NCI-H345 treated with DMSO at 0.1 percent for 48 hours (cell line): ENCODE data around the gene SLC7A7.
"Not testable (repeated sequence)": the region's sequence is repeated elsewhere in the genome, so short reads cannot be mapped to it uniquely, and the experiment has no call there.

Experiments used
- DNase-seq: peaks from one replicate; lab custom pipeline; 2025; ENCODE audit not compliant: unreplicated experiment; lab: John Stamatoyannopoulos, UW

The SLC7A7 gene

DNA sequence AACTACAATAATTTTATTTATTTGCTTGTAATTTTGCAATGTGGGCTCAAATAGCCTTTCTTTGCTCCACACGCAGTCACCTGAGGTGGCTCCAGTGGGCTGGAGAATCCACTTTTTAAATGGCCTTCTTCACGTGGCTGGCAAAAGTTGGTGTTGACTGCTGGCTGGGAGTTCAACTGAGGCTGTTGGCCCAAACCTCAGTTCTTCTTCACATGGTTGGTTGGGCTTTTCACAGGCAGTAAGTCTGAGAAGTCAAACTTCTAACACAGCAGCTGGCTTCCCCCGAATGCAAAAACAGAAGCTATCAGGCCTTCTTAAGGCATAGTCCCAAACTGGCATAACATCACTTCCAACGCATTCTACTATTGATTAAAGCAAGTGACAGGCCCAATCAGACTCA is 50.9 kb downstream of the SLC7A7 start:
- no peak for DNase-seq

DNA sequence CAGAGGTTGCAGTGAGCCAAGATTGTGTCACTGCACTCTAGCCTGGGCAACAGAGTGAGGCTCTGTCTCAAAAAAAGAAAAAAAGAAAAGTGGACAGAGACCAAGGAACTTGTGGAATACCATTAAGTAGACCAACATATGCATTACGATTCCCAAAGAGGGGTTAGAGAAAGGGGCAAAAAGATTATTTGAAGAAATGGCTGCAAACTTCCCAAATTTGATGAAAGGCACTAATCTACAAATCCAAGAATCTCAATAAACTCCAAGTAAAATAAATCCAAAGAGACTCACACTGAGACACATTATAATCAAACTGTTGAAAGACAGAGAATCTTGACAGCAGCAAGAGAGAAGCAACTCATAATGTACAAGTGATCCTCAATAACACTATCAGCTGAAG is 53.5 kb downstream of the SLC7A7 start:
- no peak for DNase-seq

DNA sequence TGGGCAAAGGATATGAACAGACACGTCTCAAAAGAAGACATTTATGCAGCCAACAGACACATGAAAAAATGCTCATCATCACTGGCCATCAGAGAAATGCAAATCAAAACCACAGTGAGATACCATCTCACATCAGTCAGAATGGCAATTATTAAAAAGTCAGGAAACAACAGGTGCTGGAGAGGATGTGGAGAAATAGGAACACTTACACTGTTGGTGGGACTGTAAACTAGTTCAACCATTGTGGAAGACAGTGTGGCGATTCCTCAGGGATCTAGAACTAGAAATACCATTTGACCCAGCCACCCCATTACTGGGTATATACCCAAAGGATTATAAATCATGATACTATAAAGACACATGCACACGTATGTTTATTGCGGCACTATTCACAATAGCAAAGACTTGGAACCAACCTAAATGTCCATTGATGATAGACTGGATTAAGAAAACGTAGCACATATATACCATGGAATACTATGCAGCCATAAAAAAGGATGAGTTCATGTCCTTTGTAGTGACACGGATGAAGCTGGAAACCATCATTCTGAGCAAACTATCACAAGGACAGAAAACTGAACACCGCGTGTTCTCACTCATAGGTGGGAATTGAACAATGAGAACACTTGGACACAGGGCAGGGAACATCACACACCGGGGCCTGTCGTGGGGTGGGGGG is 57.1 kb downstream of the SLC7A7 start:
- DNase-seq = not testable (repeated sequence)

DNA sequence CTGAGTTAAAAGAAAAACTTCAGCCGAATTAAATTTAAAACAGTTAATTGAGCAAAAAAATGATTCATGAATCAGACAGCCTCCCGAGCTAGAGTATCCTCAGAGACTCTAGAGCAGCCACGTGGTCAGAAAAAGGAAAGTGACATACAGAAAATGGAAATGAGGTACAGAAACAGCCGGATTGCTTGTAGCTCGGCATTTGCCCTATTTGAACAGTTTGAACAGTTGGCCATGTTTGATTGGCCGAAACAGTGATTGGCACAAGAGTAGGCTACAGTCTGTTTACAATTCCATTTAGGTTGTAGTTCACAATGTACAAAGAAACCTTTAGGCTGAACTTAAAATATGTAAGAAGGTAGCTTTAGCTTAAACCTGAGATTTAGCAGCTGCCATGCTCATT is 61.6 kb downstream of the SLC7A7 start:
- no peak for DNase-seq

DNA sequence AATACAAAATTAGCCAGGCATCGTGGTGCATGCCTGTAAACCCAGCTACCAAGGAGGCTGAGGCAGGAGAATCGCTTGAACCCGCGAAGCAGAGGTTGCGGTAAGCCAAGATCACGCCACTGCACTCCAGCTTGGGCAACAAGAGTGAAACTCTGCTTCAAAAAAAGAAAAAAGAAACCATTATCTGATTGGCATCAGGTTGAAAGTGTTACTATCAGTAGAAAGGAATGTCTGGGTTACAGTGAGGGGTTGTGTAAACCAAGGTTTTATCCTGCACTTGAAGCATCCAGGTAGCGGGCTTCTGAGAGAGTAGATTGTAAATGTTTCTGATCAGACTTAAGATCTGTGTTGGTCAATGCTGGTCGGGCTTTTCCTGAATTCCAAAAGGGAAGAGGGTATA is 62.8 kb downstream of the SLC7A7 start:
- no peak for DNase-seq

DNA sequence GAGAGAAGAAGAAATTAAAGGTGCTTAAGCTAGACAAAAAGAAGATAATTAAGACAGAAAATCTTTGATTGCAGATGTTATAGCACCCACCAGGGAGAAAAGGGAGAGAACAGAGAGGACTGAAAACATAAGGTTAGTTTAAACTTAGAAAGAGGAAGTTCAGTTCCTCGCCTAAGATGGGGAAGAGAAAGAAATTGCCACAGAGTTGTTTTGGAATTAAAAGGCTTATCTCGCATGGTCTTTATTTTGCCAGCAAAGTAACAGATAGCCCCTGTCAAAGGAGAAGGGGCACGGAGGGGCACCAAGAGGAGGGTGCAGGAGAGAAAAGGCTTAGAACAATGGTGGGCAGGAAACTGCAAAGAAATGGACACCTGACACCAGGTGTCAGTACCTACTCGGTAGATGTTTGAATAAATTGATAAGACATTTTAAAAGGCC is 66.6 kb downstream of the SLC7A7 start:
- no peak for DNase-seq

DNA sequence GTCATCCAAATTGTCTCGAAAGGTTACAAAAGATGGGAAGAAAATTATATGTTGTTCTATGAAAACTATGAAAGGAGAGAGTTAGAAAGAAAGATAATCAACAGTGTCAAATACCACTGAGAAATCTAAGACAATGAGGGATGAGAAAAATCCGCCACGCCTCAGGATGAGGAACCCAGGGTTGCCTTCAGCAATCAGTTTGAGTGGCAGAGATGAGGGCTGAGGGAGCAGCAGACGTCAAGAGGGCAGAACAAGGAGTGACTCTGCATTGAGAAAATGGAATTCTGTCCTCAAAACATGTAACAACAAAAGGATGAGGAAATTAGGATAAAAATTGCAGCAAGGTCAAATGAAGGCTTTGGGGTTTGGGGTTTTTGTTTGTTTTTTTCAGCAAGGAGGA is 67.0 kb downstream of the SLC7A7 start:
- DNase-seq = no peak

DNA sequence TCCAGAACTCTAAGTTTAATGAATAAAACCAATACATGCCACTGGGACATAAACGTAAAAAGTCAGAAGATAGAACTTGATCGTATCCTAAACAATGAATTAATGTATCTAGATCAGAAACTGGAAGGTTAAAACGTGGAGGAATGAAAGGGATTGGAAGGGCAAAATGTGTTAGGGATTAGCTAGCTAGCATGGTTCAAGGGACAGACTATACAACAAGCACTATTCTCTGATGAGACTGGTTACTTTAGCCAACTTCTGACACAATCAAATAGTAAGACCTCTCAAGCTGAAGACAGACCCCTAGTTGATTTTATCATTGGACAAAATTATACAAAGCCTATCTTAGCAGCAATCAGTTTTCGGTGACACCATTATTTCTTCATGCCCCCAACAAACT is 67.5 kb downstream of the SLC7A7 start:
- no peak for DNase-seq

DNA sequence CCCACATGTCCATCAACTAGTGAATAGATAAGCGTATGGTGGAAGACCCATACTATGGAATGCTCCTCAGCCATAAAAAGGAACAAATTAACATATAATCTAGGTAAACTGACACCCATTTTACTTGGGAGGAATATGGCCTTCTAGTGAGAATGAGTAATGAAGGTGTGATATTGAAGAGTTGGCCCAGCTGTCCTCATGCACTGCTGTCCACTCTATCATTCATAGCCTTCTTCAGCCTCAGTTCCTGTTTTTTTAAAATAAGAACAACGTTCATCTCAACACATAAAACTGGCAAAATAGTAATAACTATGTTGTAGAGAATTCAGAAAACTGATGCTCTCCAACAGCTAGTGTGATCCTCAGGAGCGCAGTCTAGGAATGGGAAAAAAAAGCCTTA is 75.2 kb downstream of the SLC7A7 start:
- no peak for DNase-seq

DNA sequence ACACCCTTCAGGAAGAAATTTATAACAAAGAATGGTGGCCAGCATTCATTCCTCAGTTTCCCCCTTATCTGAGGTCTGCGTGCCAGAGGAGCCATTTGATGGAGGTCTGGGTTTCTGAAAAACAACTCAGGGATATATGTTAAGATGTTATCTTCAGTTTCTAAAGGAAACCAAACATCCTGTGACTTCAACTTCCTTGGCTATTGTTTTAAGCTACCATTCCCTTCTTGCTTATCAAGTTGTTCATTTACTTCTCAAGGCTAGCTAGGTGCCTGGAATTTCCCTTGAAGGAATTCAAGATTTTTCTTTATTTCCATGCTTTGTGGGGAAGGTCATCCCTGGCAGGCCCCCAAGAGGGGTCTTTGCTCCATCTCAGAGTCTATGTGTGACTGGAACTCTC is 75.8 kb downstream of the SLC7A7 start:
- no peak for DNase-seq

DNA sequence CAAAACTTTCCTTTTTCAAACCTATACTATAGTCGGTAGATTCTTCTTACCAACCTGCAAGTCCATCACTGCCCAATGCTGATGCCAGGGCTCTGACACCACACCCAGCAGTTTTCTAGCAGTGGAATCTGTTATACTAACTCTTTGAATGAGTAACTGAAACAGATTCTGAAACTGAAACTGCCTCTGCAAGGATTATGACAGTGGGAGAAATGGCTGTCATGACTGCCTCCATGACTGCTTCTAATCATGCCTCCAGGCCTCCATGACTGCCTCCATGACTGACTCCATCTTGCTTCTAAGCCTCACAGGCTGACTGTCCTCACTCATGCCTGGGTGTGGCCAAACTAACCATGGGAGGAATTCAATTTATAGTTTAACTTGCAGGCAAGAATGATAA is 78.2 kb downstream of the SLC7A7 start:
- no peak for DNase-seq

DNA sequence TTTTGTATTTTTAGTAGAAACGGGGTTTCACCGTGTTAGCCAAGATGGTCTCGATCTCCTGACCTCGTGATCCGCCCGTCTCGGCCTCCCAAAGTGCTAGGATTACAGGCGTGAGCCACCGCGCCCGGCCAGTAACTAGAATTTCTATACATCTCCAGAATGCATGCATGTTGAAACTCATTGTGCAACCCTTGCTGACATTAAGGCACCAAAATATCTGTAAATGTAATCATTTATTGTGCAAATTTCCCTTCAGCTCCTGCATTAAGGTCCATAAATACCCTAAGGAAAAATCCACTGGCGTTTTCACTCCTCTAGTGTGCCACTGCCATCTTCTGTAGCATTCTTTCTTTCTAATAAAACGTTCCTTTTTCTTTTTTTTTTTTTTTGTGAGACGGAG is 78.9 kb downstream of the SLC7A7 start:
- DNase-seq = not testable (repeated sequence)

DNA sequence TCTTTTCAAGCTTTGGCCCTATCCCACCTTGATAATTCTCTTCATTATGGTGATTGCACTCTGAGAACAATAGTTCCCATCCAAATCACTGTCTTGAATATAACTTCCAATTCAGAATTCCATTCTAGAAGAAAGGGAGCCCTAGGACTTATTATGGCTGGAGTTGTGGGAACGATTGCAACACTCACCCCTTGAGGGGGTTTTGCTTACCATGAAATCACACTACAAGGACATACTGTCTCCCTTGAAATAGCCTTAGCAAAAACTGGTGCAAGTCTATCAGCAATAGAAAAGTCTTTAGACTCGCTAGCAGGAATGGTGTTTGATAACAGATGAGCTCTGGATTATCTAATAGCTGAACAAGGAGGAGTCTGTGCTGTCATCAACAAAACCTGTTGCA is 80.1 kb downstream of the SLC7A7 start:
- DNase-seq = no peak

DNA sequence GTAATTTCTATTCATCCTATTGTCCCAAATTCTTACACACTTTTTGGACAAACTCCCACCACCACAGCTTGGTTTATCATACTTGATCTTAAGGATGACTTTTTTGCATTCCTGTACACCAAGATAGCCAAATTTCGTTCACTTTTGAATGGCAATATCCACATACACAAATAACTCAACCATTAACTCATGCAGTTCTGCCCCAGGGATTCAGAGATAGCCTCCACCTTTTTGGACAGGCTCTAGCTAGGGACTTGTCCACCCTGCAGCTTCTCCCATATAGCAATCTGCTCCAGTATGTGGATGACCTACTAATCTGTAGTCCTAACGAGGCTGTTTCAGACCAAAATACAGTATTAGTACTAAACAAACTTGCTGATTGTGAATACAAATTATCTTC is 81.4 kb downstream of the SLC7A7 start:
- DNase-seq = no peak

DNA sequence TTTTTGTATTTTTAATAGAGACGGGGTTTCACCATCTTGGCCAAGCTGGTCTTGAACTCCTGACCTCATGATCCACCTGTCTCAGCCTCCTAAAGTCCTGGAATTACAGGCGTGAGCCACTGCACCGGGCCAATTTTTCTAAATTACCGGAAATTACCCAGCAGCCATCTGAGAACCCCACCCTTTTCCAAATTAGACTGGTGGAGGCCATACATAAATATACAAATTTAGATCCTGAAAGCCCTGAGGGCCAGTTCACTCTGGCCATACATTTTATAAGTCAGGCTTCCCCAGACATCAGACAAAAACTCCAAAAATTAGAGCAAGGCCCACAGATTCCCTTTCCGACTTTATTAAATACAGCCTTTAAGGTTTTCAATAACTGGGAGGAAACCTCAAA is 83.2 kb downstream of the SLC7A7 start:
- DNase-seq = not testable (repeated sequence)

DNA sequence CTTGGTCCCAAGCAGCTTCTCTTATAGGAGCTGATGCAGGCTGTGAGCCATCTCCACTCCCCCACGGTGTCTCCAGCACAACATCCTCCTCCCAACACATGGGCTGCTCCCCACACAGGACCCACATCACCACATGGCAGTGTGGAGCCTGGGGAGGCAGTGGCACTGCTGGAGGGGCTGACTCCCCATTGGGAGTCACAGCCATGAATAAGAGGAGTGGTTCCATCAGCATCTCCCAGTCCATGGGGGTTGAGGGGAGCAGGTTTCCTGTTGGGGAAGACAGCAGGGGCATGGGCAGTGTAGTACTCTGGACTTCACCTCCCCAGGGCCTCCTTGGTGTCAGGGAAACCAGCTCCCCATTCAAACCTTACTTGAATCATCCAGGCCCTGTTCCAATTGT is 89.2 kb downstream of the SLC7A7 start:
- no peak for DNase-seq

DNA sequence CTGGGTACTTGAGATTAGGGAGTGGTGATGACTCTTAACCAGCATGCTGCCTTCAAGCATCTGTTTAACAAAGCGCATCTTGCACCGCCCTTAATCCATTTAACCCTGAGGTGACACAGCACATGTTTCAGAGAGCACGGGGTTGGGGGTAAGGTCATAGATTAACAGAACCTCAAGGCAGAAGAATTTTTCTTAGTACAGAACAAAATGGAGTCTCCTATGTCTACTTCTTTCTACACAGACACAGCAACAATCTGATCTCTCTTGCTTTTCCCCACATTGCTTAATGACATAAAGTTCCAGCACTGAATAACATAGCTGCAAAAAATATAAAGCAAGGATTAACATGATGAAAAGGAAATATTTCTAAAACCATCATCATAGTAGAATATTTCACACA is 89.9 kb downstream of the SLC7A7 start:
- DNase-seq = not testable (repeated sequence)

DNA sequence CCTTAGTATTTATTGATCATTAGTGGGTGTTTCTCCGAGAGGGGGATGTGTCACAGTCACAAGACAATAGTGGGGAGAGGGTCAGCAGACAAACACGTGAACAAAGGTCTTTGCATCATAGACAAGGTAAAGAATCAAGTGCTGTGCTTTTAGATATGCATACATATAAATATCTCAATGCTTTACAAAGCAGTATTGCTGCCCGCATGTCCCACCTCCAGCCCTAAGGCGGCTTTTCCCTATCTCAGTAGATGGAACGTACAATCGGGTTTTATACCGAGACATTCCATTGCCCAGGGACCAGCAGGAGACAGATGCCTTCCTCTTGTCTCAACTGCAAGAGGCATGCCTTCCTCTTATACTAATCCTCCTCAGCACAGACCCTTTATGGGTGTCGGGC is 90.4 kb downstream of the SLC7A7 start:
- DNase-seq = not testable (repeated sequence)

DNA sequence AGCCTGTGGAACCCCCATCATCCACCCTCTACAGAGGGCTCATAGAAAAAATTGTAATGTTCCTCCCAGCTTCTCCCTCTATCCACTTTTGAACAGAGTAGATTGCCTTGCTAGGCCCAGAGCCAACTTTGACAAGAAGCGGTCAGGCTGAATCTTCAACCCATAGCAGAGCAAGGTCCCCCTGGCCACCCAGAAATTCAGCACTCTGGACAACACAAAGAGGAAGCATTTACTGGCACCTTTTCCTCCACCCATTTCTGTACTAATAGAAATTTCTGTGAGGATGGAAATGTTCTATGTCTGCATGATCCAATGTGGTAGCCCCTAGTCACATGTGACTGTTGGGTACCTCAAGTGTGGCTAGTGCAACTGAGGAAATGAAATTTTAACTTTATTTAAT is 91.4 kb downstream of the SLC7A7 start:
- DNase-seq = no peak
